Endothelial cell of umbilical vein (primary cell): ENCODE data around the gene NFXL1.

Experiments
- CTCF ChIP-seq, 2 donors: IDR thresholded peaks; 1 replicate in 1 of 2; 2 replicates in 1 of 2; pipeline ENCODE4 v1.5.1; 2011; ENCODE audit warnings: low read length in 2 of 2, mild to moderate bottlenecking in 2 of 2, moderate library complexity in 2 of 2, control low read depth in 1 of 2, inconsistent platforms in 1 of 2, low read depth in 1 of 2; ENCODE audit not compliant: insufficient read depth in 1 of 2; ENCODE audit errors: extremely low read depth in 1 of 2
- EZH2 ChIP-seq: IDR thresholded peaks from 2 replicates; pipeline ENCODE4 v1.6.1; 2012; ENCODE audit warnings: borderline replicate concordance, low read depth, mild to moderate bottlenecking, moderate library complexity, low read length, inconsistent platforms; ENCODE audit not compliant: severe bottlenecking
- JUN ChIP-seq: IDR thresholded peaks from 2 replicates; pipeline ENCODE4 v1.6.1; 2011; ENCODE audit warnings: borderline replicate concordance, low read depth; ENCODE audit not compliant: insufficient read length, insufficient read depth
- MYC ChIP-seq: IDR thresholded peaks from one replicate; pipeline ENCODE4 v1.6.1; 2011; ENCODE audit warnings: mild to moderate bottlenecking, low read depth, low read length
- POLR2A ChIP-seq: IDR thresholded peaks from 2 replicates; pipeline ENCODE4 v1.6.1; 2012; ENCODE audit warnings: low read depth, mild to moderate bottlenecking, control low read depth, low read length
- POLR2AphosphoS5 ChIP-seq: IDR thresholded peaks from 2 replicates; pipeline ENCODE4 v1.6.1; 2012; ENCODE audit warnings: low read depth, mild to moderate bottlenecking, control low read depth, low read length, moderate library complexity; ENCODE audit not compliant: insufficient read depth

GRCh38 chr4:47873877-47874541 is 40.4 kb downstream of the NFXL1 start:
- TF ChIP-seq EZH2 (no peak), POLR2AphosphoS5 (no peak), CTCF (IDR thresholded peaks at IDR 0.05; ENCODE audit: extremely low read depth in 1 of 2, insufficient read depth in 1 of 2, low read depth in 1 of 2, low read length in 2 of 2) (no peak), POLR2A (no peak), JUN (no peak), MYC (no peak)
